Midbrain (tissue), 1 donor: Measurements from ENCODE around the gene SCN8A.
A peak's percentile ranks its signal among the peaks of the same experiment; 100 is the strongest.

Experiments used
- DNase-seq: peaks from one replicate; lab custom pipeline; 2025; lab: John Stamatoyannopoulos, UW

Gene SCN8A

DNA sequence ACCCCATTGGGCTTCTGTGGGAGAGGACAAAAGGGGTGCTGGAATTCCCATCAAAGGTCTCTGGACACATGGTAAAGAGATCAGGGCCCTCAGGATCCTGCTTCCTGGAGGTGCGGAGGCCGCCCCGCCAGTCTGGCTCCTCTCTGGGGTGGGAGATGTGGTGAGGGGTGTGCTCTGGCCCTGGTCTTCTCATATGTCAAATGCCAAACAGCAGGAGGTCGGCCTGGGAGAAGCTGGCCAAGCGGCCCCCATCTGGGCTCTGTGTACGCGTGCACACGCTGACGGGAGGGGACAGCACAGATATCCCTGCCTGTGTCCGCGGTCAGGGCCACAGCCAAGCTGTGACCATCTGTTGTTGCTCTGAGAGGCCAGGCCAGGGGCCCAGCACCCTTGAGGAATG is 243.4 kb downstream of the SCN8A start:
- DNase-seq: no peak

DNA sequence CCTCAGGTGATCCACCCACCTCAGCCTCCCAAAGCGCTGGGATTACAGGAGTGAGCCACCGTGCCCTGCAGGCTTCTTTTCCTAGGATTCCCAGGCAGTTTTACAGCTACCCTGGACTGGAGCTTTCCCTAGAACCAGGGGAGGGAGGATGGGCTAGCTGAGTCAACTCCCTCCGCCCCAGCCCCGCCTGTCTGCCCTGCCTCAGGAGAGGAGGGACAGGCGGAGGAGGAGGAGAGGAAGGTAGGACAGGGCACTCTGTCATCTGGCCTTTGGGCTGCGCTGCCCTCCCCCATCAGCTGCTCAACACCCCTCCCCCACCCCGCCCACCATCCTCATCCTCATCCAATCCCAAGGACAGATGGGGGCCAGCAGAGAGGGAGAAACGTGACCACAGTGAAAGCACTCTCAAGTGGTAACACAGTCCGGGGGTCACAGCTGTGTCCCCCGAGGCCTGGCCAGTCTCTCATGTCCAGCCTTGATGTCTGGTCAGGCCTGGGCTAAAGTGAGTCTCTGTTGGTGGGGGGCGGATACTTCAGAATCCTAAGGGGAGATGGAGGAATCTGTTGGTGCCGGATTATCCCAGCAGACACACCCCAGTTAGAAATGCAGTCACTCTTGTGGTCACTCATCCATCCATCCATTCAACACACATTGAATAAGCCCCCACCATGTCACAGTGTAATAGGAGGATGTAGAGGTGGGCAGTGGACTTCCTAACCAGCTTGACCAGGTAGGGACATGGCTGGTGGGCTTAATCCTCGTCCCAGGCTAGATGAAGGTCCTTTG is 245.2 kb downstream of the SCN8A start:
- DNase-seq: no peak

DNA sequence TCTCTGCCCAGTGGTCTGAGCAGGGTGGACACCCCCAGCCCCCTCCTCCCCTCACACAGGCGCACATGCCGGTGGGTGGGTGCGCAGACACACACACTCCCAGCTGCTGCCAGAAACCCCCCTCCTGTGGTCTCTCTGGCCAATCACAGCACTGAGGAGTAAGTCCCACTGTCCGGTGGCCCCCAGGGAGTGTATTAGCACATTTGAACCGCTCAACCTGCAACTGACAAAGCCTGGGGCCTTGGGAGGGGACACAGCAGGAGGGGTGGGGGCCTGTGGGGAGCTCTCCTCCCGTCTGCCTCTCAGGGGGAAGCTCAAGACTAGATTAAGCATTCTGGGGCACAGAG is 245.8 kb downstream of the SCN8A start:
- DNase-seq: no peak

DNA sequence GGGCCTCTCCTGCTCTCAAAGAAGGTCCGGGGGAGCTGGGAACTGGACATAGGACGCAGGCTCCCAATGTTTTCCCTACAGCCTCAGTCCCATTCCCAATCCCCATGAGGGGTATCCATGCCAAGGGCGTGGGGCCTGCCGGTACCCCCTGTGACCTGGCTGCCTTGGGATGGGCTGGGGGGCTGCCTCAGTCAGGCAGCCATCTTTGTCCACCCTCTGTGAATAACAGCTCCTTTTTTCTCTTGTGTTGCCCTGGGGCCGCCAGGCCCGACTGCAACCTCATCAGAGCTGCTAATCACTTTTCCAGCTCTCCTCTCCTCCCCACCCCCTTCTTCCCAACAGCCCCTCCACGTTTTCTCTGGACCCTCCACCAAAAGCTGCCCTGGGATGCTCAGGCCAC is 246.3 kb downstream of the SCN8A start:
- DNase-seq: no peak

DNA sequence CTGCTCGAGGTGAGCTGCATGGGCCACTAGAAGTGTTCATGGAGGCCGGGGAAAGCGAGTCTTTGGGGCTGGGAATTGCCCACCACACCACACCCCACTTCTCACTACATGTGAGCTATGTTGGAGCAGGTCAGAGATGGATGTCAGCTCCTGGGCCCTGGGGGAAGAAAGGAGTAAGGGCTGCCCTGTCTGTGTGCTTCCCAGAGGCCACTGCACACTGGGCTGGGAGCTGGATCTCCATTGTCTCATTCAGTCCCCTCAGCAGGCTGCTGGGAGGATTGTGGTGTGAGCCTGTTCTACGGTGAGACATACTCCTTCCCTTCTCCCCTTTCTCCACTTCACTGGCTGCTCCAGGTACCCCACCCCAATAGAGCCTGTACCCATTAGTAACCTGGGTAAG is 247.0 kb downstream of the SCN8A start:
- DNase-seq: no peak

DNA sequence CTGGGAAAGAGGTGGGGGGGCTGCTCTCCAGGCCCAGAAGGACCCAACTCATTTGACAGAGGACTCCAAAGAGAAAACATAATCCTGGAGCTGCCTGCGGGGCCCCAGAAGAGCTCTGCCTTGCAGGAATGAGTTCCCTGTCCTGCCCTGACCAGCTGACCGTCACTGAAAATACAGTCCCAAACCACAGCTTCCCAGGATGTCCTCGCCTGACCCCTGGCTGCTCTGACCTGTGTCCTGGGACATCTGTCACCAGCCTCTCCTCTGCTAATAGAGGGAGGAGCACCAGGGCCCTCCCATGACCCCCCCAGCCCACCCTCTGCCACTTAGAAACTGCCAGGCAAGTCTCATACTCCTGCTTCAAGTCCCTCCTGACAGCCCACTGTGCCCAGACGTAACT is 247.7 kb downstream of the SCN8A start:
- no peak for DNase-seq

DNA sequence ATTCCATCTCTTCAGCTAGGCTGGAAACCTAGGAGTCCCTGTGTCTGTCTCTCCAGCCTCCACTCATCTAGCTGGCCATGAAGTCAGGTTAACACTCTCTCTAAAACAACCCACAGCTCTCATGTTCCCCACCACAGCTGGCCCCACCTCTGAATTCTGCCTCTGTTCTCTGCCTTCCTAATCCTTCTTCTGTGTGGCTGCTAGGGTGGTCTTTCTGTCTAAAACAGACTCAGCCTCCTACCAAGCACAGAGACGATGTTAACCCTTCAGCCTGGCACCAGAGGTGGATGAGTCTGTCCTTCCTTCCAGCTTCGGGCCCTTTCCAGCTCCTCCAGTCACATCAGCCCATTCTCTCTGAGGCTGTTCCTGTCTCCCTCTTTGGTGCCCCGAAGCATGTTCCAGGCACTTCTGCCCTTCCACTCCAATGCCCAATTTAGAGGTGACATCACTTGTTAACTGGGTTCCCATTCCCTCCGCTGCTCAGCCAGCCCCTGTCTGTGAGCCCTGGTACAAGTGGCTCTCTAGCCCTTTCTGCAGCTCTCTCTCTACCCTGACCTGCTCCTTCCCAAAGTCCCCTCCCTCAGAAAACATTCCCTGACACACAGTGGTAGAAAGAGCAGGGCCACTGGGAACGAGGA is 248.4 kb downstream of the SCN8A start:
- DNase-seq: no peak

DNA sequence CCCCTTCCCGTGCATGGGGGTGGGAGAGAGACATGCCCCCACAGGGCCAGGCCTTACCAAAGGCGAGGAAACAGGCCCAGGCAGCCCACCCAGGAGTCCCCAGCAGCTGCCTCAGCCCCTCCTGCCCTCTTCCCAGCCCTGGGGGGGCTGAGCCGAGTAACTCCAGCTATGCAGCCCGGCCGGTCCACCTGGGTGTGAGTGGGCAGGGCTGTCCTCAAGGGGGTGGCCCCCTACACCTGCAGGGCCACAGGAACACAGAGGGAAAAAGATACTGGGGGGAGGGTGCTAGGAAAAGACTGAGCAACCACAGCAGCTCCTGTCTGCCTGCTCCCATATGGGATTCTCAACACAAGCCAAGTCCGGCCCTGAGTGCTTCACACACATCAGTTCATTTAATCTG is 249.9 kb downstream of the SCN8A start:
- DNase-seq: no peak

DNA sequence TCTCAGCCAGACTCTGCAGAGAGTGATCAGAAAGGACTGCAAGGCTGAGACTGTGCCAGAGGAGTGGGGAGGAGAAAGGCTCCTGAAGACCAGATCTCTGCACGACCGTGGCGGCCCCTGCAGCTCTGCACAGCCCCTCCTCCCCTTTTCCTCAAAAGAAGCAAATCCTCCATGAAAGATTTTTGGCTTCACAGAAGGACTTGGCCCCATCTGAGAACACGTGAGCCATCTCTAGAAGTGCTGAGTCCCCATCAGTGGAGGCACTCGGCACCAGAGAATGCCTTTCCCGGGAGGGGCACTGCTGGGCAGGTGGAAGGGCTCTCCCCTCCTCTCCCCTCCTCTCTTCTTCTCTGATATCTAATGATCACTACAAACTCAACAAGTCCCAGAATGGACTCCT is 250.7 kb downstream of the SCN8A start:
- no peak for DNase-seq

DNA sequence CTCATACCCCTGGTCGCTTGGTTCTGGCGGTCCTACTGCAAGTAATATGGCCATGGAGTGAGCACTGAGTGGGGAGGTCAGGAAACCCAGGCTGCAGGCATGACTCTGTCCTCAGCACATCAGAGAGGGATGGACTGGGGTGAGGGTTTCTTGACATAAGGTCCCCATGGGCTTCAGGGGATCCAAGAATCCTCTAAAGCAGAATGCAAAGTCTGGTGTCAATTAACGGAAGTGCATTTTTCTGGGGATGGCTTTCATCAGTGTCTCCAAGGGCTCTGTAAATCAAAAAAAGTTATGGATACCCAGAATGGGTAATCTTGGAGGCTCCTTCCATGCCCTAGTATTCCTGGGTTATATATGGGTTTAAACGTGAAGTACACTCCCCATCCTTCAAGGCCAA is 253.8 kb downstream of the SCN8A start:
- no peak for DNase-seq

DNA sequence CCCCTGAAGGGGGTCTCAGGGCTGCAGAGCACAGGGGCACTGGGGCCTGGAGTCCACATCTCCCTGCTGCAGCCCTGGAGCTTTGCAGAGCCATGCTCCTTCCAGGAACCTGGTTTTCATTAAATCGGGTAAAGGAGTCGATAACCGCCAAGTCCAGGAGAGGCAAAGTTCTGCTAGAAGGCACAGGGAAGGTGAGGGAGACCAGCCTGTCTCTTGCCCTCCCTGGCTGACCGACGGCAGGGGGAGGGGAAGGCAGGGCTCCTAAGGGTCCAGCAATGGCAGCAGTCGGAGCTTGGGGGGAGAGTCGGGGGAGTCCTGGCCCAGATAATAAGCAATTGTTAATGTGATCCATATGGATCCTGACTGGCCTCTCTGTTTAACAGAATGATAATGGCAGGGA is 254.4 kb downstream of the SCN8A start:
- DNase-seq: no peak

DNA sequence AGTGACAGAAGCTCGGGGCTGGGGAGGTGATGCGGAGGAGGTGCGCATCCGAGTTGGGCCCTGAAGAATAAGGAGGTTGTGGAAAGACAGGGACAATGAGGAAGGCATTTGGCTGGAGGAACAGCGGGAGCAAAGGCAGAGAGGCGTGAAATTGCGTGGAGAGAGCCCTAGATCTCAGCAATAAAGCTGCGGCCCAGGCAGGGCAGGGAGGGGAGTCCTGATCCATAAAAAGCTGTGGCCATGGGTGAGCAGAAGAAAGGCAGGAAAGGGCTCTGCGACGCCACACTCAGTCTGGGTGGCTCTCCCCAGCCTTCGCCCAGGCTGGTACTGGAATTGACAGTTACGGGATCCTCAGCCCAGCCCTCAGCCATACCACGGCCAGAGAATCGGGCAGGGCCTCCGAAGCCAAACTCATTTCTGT is 255.2 kb downstream of the SCN8A start:
- DNase-seq: no peak

DNA sequence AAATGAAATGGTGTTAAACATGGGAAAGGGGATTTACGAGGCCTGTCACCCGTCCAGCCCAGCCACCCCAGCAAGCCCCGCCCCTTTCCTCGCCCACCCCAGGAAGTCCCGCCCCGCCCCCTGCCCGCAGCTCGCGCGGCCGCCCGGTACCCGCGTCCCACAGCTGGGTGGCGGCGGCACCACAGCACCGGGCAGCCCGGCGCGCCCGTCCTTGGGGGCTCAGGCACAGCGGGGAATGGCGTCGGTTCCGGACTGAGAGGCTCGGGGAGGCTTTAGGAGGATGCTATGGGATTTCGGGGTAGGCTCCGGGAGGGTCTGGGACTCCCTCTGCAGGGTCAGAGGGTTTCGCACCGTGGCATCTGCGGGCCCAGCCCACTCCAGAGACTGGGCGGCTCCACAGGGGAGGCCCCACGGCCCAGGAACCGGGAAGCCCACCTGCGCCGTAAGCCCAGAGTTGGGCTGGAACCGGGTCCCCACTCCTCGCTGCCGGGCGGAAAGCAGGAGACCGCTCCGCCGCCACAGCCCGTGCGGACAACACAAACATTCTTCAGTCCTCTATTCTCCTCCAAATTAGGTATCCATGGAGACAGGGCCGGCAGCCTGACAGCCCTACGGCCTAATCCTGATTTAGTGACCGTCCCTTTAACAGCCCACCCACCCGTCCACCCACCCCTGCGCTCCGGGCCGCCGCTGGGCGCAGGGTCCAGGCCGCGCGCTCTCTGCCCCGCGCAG is 256.0 kb downstream of the SCN8A start:
- peak; percentile 7 for DNase-seq

DNA sequence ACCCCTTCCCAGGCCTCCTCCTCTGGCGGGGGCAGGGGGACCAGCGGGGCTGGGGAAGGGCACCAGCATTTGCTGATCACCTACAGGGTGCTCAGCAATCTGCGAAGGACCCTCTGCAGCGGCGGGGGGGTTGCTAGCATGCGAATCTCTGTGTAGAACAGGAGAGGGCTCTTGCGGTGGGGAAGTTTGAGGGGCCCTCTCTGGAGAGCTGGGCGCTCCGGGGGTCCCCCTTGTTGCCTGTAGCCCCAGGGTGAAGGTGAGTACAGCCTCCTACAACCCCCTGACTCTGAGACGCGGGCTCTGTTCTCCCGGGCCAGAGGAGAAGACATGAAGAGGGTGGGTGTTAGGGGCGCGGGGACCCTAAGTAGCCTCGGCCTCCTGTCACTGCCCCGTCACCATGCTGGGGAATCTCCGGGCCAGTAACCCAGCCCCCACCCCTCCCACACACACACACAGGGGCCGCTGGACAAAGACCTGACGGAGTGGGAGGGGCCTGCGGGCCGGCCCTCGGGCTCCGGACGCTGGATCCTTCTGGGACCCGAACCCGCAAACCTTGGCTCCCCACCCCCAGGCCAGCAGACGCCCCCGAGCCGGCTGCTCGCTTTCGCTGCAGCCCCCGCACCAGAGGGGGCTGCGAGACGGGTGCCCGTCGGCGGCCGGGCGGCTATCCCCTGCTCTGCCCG is 256.8 kb downstream of the SCN8A start:
- DNase-seq: no peak

DNA sequence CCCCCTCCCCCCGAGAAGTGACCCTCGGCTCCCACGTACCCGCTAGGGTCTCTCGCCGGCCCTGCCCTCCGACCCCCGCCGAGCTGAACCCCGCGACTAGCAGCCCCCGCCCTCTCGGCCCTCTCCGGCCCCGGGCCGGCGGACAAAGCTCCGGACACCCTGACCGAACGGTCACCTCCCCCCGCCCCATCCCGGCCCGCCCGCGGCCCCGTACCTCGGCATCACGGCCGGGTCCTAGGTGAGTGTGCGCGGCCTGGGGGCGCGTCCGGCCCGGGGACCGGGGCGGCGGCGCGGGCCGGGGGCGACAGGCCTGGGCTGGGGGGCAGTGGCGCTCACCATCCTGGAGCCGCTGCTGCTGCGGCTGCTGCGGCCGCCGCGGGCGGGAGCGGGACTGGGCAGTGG is 257.3 kb downstream of the SCN8A start, which contains the start of gene FIGNL2:
Gene FIGNL2 (minus strand): TSS at position 393 of the 402 bp plus-strand sequence. CDS start 26,305 bp downstream, outside the sequence.
- DNase-seq: no peak

DNA sequence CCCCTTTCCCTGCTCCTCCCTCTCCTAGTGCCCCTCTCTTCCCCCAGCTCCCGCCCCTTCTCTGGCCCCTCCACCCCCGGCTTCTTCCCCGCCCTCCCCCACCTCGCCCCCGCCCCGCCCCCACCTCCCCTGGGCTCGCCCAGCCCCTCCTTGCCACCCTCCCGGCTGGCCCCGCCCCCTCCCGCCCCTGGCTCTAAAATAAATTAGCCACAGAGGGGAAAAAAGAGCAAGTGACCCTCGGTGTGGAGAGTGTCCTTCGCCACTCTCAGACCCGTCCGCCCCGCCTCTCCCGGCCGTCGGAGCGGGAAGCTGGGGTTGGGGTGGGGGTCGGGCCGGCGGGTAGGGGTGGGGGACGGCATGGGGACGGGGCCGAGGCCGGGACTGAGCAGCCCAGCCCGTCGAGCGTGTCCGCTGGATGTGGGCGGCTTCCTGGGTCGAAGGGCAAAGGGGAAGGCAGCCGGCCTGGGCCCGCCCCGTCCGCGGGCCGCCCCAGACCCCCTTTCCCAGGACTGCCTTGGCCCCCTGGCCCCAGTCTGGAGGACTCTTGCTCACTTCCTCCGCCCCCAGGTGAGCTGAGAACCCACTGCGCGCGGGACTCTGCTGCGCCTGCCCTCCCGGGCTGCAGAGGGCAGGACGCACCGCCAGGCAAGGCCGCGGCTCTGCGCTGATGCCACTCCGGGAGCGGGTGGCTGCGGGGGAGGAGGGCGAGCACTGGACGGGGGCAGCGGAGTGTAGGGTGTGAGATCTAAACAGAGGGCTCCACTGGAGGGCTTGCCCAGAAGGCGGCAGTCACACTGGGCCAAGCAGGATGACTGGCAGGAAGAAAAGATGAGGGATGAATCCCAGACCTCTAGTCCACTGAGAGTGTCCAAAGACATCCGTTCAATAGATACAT is 258.1 kb downstream of the SCN8A start:
- no peak for DNase-seq

DNA sequence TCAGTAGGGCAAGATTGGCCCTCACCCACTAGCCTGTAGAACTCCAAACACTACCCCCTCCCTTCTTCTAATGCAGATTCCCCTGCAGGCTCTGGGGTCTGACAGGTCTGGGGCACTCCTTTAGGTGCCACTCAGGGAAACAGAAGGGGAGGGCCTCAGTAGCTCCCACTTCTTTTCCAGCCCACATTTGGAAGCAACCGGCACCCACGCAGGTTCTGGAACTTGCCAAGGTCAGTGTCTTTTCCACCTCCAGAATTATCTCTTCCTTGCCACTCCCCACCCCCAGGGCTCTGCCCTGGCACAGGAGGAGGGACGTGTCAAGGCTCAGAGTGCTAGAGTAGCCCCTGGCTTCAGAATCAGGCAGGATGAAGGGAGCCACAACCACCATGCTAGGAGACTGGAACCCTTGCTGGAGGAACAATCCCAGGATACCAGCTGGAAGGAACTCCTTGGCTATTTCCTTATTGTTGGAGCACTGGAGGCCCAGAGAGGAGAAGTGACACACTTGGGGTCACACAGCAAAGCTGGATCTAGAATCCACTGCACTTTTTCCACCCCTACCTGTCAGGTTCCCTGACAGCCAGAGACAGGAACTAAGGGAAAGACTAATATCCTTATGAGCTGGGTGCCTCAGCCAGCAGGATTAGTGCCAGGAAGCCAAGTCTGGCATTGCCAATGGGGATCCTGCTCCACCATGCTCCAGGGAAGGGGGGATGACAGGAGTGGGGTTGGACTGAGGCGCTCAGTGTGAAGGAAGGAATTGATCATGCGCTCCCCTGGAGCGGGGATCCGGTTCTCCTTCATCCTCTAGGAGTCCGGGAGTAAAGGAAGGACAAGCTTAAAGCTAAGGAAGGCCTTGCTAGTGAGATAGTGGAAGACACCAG is 259.3 kb downstream of the SCN8A start:
- DNase-seq: no peak

DNA sequence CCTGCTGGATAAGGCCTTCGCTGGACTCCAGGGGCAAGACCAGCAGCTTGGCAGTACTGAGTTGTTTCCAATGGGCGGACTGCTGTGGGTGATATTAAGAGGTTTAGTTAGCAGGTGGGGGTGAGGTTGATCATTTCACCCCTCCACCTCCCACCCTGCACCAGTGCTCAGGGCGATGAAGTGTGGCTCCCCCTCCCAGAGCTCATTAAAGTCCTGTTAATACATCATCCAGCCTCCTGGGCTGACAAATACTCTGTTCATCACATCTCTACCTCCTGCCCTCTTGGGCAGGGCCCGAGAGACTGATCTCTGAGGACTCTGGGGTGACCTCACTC is 259.9 kb downstream of the SCN8A start:
- no peak for DNase-seq

DNA sequence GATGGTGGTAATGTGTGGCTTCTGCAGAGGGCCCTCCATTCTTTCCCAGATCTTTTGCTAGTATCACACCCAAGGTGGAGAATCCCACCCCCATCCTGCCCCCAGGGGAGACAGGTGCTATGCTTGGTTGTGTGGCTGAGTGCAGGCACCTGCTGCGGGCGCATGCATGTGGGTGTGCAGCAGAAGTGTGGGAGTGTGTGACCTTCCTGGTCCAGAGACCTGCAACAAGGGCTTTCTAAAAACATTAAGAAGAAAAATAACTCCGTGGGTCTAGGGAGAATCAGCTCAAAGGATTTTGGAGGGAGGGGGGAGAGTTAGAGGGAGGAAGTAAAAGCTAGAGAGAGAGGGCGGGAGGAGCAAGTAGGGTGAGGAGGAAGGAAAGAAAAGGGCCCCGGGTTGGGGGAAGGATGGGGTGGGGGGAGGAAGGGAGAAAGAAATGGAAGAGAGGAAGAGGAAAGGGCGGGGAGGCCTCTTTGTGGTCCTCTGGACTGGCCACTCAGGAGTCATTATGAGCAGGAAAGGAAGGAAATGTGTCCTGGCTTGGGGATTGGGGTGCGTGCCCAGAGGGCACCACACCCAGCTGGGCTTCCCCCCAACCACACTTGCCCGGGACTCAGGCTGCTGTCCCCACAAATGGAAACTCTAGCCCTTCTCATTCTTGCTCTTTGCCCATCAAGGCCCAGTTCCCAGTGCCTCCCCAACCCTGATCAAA is 260.5 kb downstream of the SCN8A start:
- DNase-seq: no peak
